OCI-M1 (cell line): ENCODE data around the gene ZNF813.
"Not testable (repeated sequence)": the region's sequence is repeated elsewhere in the genome, so short reads cannot be mapped to it uniquely, and the experiment has no call there.

Source experiments
- DNase-seq: peaks from one replicate; lab custom pipeline; 2025; lab: John Stamatoyannopoulos, UW

The ZNF813 gene

DNA sequence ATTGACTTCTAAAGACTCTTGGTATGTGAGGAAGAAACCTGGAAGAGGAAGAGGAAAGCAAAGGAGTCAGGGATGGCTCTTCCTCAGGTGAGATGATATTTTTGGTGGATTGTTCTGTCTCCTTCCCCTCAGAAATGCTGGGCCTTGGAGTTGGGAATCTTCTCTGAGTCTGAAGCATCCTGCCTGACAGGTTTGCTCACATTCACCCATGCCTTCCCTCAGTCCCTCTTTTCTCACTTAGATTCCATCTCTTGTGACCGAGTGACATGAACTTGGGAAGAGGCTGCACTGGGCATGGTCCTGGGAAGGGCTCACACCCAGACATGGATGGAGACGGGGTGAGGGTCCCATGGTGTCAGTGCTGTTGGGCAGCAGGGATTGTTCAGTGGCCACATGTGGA lies 16.2 kb downstream of the ZNF813 start:
- DNase-seq: not testable (repeated sequence)

GRCh38 chr19:53485046-53486004 lies 17.8 kb downstream of the ZNF813 start:
- DNase-seq: no peak

DNA sequence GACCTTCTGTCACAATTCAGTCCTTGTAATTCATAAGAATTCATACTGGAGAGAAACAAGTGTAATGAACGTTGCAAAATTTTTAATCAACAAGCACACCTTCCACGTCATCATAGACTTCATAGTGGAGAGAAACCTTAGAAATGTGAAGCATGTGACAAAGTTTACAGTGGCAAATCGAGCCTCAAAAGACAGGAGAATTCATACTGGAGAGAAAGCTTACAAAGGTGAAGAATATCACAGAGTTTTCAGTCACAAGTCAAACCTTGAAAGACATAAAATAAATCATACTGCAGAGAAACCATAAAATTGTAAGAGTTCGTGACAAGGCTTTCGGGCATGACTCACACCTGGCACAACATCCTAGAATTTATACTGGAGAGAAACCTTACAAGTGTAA lies 24.6 kb downstream of the ZNF813 start:
- no peak for DNase-seq

DNA sequence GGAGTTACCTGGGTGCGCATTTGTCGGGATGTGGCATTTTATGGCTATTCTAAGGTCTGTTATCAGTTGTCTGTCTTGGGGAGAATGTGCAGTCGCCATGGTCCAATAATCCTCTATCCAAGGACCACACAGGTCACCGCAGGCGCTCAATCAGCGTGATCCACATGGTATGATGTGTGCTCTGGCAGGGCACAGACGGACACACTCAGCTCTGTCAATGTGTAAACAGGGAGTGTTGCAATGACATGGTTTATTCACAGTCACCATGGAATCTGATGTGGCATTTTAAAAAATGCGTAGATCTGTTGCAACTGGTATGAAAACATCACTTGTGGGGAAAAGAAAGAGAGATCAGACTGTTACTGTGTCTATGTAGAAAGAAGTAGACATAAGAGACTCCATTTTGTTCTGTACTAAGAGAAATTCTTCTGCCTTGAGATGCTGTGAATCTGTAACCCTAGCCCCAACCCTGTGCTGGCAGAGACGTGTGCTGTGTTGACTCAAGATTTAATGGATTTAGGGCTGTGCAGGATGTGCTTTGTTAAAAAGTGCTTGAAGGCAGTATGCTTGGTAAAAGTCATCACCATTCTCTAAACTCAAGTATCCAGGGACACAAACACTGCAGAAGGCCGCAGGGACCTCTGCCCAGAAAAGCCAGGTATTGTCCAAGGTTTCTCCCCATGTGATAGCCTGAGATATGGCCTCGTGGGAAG lies 29.9 kb downstream of the ZNF813 start:
- DNase-seq: peak; percentile 41

DNA sequence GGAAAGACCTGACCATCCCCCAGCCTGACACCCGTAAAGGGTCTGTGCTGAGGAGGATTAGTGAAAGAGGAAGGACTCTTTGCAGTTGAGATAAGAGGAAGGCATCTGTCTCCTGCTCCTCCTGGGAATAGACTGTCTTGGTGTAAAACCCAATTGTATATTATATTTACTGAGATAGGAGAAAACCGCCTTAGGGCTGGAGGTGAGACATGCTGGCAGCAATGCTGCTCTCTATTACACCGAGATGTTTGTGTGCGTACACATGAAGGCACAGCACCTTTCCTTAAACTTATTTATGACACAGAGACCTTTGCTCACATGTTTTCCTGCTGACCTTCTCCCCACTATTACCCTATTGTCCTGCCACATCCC lies 30.5 kb downstream of the ZNF813 start:
- peak; percentile 86 for DNase-seq

DNA sequence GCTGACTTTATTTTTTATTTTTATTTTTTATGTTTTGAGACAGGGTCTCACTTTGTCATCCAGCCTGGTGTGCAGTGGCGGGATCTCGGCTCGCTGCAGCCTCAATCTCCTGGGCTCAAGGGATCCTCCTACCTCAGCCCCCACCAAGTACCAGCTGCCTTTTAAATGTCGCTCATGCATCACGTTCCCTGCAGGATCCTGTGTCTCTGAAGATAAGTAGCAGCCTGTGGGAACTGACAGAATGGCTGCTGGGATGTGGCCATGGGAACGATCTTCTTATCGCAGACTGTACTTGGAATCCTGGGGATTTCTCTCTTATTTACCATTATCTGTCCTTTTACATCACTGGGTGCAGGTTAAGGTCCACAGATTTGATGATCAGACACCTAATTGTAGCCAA lies 35.6 kb downstream of the ZNF813 start:
- DNase-seq: peak; percentile 14

GRCh38 chr19:53503671-53504364 lies 36.3 kb downstream of the ZNF813 start:
- peak; percentile 81 for DNase-seq

GRCh38 chr19:53504365-53504703 lies 36.8 kb downstream of the ZNF813 start:
- peak; percentile 32 for DNase-seq

- DNase-seq: no peak
These were observed 37.4 kb downstream of the ZNF813 start for GRCh38 chr19:53504885-53505284.

DNA sequence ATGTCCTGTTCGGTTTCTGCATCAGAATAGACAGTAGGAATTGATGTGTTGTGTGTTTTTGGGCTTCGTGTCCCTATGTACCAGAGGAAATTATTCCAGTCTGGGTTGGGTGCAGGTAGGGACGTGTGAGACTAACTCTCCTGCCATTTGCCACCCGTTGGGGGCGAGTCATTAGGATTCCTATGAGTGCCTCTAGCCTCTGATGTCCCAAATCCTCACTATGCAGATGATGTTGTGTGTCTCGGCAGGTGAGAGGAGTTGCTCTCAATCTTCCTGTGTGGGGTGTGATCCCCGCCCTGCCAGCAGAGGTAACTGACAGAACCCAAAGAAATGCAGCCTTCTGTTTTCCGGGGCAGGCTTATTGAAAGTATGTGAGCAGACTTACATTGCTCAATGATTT lies 39.2 kb downstream of the ZNF813 start:
- DNase-seq: no peak

DNA sequence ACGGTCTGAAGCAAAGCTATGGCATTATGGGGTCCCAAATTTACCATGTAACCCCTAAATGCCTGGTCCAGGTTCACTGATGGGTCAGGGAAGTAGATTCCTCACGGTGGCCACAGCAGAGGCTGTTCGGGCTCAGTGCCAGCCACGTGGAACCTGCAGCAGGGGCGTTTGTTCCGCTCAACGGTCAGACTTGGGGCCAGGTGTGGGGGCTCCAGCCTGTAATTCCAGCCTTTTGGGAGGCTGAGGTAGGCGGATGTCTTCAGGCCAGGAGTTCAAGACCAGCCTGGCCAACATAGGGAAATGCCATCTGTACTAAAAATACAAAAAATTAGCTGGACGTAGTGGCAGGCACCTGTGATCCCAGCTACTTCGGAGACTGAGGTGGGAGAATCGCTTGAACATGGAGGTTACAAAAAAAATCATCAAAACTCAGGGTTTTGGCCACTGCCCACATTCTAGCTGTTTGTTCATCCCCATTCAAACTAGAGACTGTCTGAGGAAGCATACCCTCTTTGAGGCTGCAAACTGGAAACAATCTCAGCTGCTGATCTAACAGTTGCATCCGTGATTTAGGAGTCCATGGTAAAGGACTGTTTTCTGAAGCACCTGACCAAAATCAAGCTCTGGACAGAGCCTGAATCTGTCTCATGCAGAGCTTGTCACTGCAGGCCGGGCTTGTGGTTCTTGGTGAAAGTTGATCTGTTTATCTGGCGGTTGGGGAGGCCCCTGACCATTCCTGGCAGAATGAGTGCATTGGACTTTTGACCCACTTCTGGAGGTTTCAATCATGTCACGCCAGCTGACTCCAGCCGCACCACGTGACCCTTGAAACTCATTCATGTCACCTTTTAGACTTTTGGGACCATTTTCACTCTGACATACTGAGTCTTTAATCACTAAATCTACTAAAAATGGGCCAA lies 40.2 kb downstream of the ZNF813 start:
- DNase-seq: peak; percentile 92

GRCh38 chr19:53509443-53509842 lies 41.9 kb downstream of the ZNF813 start:
- no peak for DNase-seq

GRCh38 chr19:53509845-53510244 lies 42.3 kb downstream of the ZNF813 start:
- peak; percentile 35 for DNase-seq

DNA sequence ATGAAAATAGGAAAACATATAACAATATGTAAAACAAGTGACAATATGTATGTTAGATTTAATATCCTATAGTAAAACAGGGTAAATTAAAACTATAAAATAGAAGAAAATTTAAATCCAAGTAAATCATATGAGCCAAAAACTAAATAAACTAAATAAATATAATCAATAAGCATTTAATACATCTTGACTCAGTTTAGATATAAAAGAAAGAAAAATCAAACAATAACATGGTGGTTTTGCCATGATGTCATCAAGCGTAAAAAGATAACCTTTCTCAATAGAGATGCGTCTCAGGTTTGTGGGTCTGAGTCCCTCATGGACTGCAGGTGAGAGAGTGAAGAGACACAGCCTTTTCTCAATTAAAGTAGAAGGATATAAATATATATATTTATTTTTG lies 43.8 kb downstream of the ZNF813 start:
- no peak for DNase-seq

GRCh38 chr19:53511933-53512374 lies 44.4 kb downstream of the ZNF813 start:
- peak; percentile 83 for DNase-seq

DNA sequence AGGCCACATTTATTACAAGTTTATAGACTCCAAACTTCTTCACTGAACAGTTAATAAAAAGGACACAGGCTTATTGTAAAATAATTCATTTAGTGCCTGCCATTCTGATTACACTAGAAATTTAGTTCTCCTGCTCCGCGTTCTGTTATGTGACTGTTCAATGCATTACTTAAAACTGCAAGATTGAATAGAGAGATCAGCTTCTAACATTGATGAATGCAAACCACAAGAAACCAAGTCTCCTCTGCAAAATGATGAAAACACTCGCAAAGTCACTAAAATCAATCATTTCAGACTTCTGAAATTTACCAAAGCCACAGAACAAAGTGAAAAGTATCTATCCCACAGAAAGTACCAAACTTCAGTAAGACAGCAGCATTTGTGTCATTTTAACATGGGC lies 47.5 kb downstream of the ZNF813 start:
- not testable (repeated sequence) for DNase-seq

DNA sequence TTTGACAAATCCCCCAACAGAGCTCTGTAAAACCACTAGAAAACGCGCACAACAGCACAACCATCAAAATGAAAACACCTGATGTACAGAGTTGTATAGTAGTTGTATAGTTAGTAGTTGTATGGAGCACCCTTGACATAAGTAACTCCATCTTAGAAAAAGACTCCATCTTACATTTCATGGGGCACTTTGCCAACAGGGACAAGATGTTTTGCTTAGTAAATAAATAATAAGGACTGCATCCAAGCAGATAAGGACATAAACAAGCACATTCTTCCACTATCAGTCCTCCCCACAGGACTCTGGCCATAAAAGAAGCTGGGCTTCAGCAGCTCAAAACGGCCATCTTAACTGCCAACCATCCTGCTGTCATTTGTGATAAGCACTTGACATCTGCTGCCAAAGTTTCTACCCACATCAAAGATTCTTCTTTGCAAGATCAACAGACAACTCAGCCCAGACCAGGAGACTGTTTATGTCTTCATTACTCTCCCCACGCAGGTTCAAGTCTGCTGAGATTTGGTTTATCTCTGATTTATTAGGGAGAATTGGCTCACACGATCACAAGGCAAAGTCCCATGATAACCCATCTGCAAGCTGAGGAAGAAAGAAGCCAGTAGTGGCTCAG lies 49.7 kb downstream of the ZNF813 start:
- peak; percentile 95 for DNase-seq

DNA sequence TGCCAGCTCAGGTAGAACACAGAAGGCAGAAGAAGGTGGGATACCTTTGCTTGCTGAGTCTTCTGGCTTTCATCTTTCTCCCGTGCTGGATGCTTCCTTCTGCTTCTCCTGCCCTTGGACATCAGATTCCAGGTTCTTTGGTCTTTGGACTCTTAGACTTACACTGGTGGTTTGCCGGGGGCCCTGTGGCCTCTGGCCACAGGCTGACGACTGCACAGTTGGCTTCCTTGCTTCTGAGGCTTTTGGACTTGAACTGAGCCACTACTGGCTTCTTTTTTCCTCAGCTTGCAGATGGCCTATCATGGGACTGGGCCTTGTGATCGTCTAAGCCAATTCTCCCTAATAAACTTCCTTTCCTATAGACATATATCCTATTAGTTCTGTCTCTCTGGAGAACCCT lies 50.6 kb downstream of the ZNF813 start:
- no peak for DNase-seq

DNA sequence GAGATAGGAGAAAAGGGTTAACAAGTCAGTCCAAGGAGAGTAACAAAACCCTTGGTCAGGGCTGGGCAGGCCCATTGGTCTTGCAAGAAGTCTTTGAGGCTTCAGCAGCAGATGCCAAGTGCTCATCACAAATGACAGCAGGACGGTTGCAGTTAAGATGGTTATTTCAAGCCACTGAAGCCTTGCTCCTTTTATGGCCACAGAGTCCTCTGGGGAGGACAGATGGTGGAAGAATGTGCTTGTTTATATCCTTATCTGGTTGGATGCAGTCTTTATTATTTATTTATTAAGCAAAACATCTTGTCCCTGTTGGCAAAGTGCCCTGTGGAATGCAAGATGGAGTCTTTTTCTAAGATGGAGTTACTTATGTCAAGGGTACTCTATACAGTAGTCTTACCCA lies 51.2 kb downstream of the ZNF813 start:
- DNase-seq: no peak

DNA sequence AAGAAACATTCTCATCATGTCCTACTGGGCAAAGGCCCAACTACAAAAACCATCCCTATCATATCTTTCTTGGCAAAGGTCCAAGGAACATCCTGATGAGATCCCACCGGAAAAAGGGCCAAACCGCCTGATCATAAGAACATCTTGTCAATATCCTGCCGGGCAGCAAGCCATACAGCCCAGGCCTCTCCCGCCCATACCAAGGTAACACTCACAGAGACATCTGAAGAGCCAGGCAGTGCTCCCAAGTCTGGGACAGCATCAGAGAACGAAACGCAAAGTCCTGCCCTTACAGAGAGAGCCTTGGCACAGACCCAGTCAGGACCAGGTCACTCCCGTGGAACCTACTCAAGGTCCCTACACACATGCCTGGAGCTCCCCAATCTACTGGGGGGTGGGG lies 51.9 kb downstream of the ZNF813 start:
- no peak for DNase-seq

DNA sequence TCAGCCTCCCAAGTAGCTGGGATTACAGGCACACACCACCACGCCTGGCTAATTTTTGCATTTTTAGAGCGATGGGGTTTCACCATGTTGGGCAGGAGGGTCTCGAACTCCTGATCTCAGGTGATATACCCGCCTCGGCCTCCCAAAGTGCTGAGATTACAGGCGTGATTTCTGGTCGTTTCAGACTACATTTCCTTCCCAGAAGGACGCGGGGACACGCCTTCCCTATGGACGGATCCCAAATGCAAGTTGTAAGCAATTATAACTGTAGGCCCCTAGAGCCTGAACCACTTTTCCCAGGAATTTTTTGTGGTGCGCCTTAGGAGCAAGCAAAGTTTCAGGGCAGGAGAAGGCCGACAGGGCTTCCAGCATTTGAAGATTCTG lies 52.6 kb downstream of the ZNF813 start:
- DNase-seq: no peak
